HEK293T (cell line): Measurements from ENCODE around the gene FDX1.

Experiments
- ARNT ChIP-seq: fragments of 450-650 bp; IDR thresholded peaks from 2 replicates; pipeline ENCODE4 v1.6.1; 2017; ENCODE audit warnings: mild to moderate bottlenecking
- ELF4 ChIP-seq: fragments of 450-650 bp; IDR thresholded peaks from 2 replicates; pipeline ENCODE4 v1.6.1; 2017; ENCODE audit warnings: antibody characterized with exemption
- FOXA1 ChIP-seq: fragments of 450-650 bp; IDR thresholded peaks from 2 replicates; pipeline ENCODE4 v1.6.1; 2016; ENCODE audit warnings: mild to moderate bottlenecking
- FOXK2 ChIP-seq: fragments of 450-650 bp; IDR thresholded peaks from 2 replicates; pipeline ENCODE4 v1.6.1; 2016; ENCODE audit warnings: mild to moderate bottlenecking
- FOXM1 ChIP-seq: fragments of 450-650 bp; IDR thresholded peaks from 2 replicates; pipeline ENCODE4 v1.6.1; 2017; ENCODE audit warnings: mild to moderate bottlenecking, borderline replicate concordance
- SUZ12 ChIP-seq: fragments of 450-650 bp; IDR thresholded peaks from 2 replicates; pipeline ENCODE4 v1.6.1; 2016; ENCODE audit warnings: mild to moderate bottlenecking
- TF ChIP-seq, protein P1 (sequence below): fragments of 450-650 bp; IDR thresholded peaks from 2 replicates; pipeline ENCODE4 v1.6.1; 2016

DNA sequence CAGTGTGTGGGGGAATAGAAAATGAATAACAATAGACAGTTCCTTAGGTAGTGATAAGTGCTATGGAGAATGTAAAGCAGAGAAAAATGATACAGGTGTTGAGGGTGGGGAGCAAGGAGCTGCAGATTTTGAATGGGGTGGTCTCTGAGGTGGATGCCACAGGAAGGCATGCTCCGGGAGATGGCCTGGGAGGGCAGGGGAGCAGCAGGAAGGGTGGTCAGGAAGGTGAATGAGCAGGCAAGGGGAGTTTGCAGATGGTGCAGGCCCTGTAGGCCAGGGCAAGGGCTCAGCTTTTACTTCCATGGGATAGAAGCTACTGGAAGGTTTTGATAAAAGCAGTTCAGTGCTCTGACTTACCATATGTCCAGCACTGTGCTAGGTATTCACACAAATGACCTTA, 44.8 kb downstream of the FDX1 start:
- no peak for TF ChIP-seq ARNT
- TF ChIP-seq, protein P1, sequence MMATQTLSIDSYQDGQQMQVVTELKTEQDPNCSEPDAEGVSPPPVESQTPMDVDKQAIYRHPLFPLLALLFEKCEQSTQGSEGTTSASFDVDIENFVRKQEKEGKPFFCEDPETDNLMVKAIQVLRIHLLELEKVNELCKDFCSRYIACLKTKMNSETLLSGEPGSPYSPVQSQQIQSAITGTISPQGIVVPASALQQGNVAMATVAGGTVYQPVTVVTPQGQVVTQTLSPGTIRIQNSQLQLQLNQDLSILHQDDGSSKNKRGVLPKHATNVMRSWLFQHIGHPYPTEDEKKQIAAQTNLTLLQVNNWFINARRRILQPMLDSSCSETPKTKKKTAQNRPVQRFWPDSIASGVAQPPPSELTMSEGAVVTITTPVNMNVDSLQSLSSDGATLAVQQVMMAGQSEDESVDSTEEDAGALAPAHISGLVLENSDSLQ: no peak
- TF ChIP-seq FOXM1: no peak
- no peak for TF ChIP-seq SUZ12
- no peak for TF ChIP-seq FOXA1
- no peak for TF ChIP-seq FOXK2
- no peak for TF ChIP-seq ELF4
